ENCODE results near the gene CFC1. TPM values are rescaled to one million over a fixed set of nuclear protein-coding genes. Genes with fewer than 3 reads are reported as not detected.
"Not testable (repeated sequence)": the region's sequence is repeated elsewhere in the genome, so short reads cannot be mapped to it uniquely, and the experiment has no call there.

The CFC1 gene
- total and polyA plus RNA-seq, 2 of the 4 experiments (the other 2 are of a cell fraction) = not detected

- H3K14ac ChIP-seq (replicated peaks; ENCODE audit: low read depth, low read length); H3K79me1 ChIP-seq (ENCODE audit: low read depth in 1 of 2, low read length in 2 of 2); POLR2A ChIA-PET (ENCODE audit: unreplicated experiment); intact Hi-C loops (cut with micrococcal nuclease); H3K23ac ChIP-seq (ENCODE audit: low read depth, low read length); H3K4ac ChIP-seq (ENCODE audit: low read depth, low read length); H3K4me3 ChIP-seq (ENCODE audit: insufficient read depth, low read depth, low read length); H2AK9ac ChIP-seq (replicated peaks; ENCODE audit: low read depth, low read length, poor library complexity); H3K9me1 ChIP-seq (ENCODE audit: insufficient read depth, low read length); DNase-seq; H4K5ac ChIP-seq (ENCODE audit: low read depth, low read length); H2BK120ac ChIP-seq (ENCODE audit: low read depth, low read length); H3K18ac ChIP-seq (ENCODE audit: low read depth, low read length); H3K4me1 ChIP-seq (ENCODE audit: control insufficient read depth, insufficient read depth, low read length); H3K27ac ChIP-seq (ENCODE audit: insufficient read depth, low read length); H4K91ac ChIP-seq (ENCODE audit: insufficient read depth, low read depth, low read length); H3K27me3 ChIP-seq (ENCODE audit: control insufficient read depth, insufficient read depth, low read length); BruUV-seq (replicated peaks); H3K4me2 ChIP-seq (ENCODE audit: low read depth, low read length); H2BK20ac ChIP-seq (ENCODE audit: low read depth, low read length); H4K8ac ChIP-seq (ENCODE audit: low read depth in 2 of 2, low read length in 2 of 2); H3K36me3 ChIP-seq (ENCODE audit: control insufficient read depth, insufficient read depth, low read length); in situ Hi-C loops (cut with MboI; ENCODE audit: low sequenced_read_pairs); H2AFZ ChIP-seq (replicated peaks; ENCODE audit: low read length, poor library complexity); H2BK15ac ChIP-seq (ENCODE audit: low read depth, low read length); H2BK5ac ChIP-seq (ENCODE audit: low read depth, low read length, poor library complexity, severe bottlenecking); H3K9ac ChIP-seq (ENCODE audit: low read depth, low read length); H2AK5ac ChIP-seq (ENCODE audit: low read depth, low read length); CTCF ChIA-PET; H3K56ac ChIP-seq (ENCODE audit: extremely low read depth, insufficient read depth, low read length); ATAC-seq (ENCODE audit: low read depth); dilution Hi-C loops (cut with HindIII; ENCODE audit: low sequenced_read_pairs, unreplicated experiment); H4K20me1 ChIP-seq (ENCODE audit: insufficient read depth, low read length); H3K9me3 ChIP-seq (ENCODE audit: control insufficient read depth, insufficient read depth, low read length): not testable (repeated sequence)
- no CpG with 5 or more reads among the region's 13 CpGs for WGBS, 2 experiments (ENCODE audit: extremely low coverage in 2 of 2, insufficient read length in 1 of 2)
Measured at GRCh38 chr2:130611140-130611539, 11.8 kb upstream of the CFC1 start, which contains the start of gene POTEJ. POTEJ (plus strand) TSS chr2:130611440; CDS start chr2:130611533, 93 bp downstream.

- H2BK120ac ChIP-seq (ENCODE audit: low read depth, low read length); CTCF ChIA-PET; H3K18ac ChIP-seq (ENCODE audit: low read depth, low read length); DNase-seq; H3K9me3 ChIP-seq (ENCODE audit: control insufficient read depth, insufficient read depth, low read length); H3K9ac ChIP-seq (ENCODE audit: low read depth, low read length); H4K5ac ChIP-seq (ENCODE audit: low read depth, low read length); H2BK15ac ChIP-seq (ENCODE audit: low read depth, low read length); H3K4me2 ChIP-seq (ENCODE audit: low read depth, low read length); H4K91ac ChIP-seq (ENCODE audit: insufficient read depth, low read depth, low read length); H2BK20ac ChIP-seq (ENCODE audit: low read depth, low read length); H3K27me3 ChIP-seq (ENCODE audit: control insufficient read depth, insufficient read depth, low read length); H3K4me1 ChIP-seq (ENCODE audit: control insufficient read depth, insufficient read depth, low read length); H3K4me3 ChIP-seq (ENCODE audit: insufficient read depth, low read depth, low read length); H3K56ac ChIP-seq (ENCODE audit: extremely low read depth, insufficient read depth, low read length); H4K20me1 ChIP-seq (ENCODE audit: insufficient read depth, low read length); H3K27ac ChIP-seq (ENCODE audit: insufficient read depth, low read length); H2AK9ac ChIP-seq (replicated peaks; ENCODE audit: low read depth, low read length, poor library complexity); intact Hi-C loops (cut with micrococcal nuclease); H2BK5ac ChIP-seq (ENCODE audit: low read depth, low read length, poor library complexity, severe bottlenecking); BruUV-seq (replicated peaks); H3K9me1 ChIP-seq (ENCODE audit: insufficient read depth, low read length); H2AK5ac ChIP-seq (ENCODE audit: low read depth, low read length); ATAC-seq (ENCODE audit: low read depth); H3K4ac ChIP-seq (ENCODE audit: low read depth, low read length); POLR2A ChIA-PET (ENCODE audit: unreplicated experiment); in situ Hi-C loops (cut with MboI; ENCODE audit: low sequenced_read_pairs); H3K14ac ChIP-seq (replicated peaks; ENCODE audit: low read depth, low read length); H4K8ac ChIP-seq (ENCODE audit: low read depth in 2 of 2, low read length in 2 of 2); H3K79me1 ChIP-seq (ENCODE audit: low read depth in 1 of 2, low read length in 2 of 2); H3K23ac ChIP-seq (ENCODE audit: low read depth, low read length); H3K36me3 ChIP-seq (ENCODE audit: control insufficient read depth, insufficient read depth, low read length); H2AFZ ChIP-seq (replicated peaks; ENCODE audit: low read length, poor library complexity); dilution Hi-C loops (cut with HindIII; ENCODE audit: low sequenced_read_pairs, unreplicated experiment): not testable (repeated sequence)
- WGBS, 2 experiments (ENCODE audit: extremely low coverage in 2 of 2, insufficient read length in 1 of 2) = 94% methylated on average over 6 of the region's 15 CpGs; no CpG with 5 or more reads in 1 of the 2 experiments
Measured at GRCh38 chr2:130610486-130610885, 11.1 kb upstream of the CFC1 start.

All from IMR-90 (cell line).